Vagina (tissue), 2 donors: ENCODE data around the gene CERK.

ENCODE experiments used
- POLR2A ChIP-seq, 2 donors: fragments of 450-650 bp; IDR thresholded peaks; one replicate each; pipeline ENCODE4 v1.6.1; 2017; ENCODE audit warnings: antibody characterized with exemption in 2 of 2, mild to moderate bottlenecking in 2 of 2, moderate library complexity in 2 of 2
- POLR2AphosphoS5 ChIP-seq, 2 donors: sonication (generic); formaldehyde crosslinking; IDR thresholded peaks; one replicate each; pipeline ENCODE4 v1.9.0; 2017; ENCODE audit warnings: antibody characterized with exemption in 2 of 2, mild to moderate bottlenecking in 2 of 2, low read depth in 1 of 2; ENCODE audit not compliant: insufficient read depth in 1 of 2
- TF ChIP-seq, protein P1 (sequence below), 3 experiments: fragments of 450-650 bp in 2 of 3; fragments of 200-600 bp in 1 of 3; sonication (generic) in 1 of 3; IDR thresholded peaks; one replicate each; pipeline ENCODE4 v1.5.1; 2017 to 2019; ENCODE audit warnings: antibody characterized with exemption in 3 of 3, mild to moderate bottlenecking in 2 of 3, moderate library complexity in 2 of 3

DNA sequence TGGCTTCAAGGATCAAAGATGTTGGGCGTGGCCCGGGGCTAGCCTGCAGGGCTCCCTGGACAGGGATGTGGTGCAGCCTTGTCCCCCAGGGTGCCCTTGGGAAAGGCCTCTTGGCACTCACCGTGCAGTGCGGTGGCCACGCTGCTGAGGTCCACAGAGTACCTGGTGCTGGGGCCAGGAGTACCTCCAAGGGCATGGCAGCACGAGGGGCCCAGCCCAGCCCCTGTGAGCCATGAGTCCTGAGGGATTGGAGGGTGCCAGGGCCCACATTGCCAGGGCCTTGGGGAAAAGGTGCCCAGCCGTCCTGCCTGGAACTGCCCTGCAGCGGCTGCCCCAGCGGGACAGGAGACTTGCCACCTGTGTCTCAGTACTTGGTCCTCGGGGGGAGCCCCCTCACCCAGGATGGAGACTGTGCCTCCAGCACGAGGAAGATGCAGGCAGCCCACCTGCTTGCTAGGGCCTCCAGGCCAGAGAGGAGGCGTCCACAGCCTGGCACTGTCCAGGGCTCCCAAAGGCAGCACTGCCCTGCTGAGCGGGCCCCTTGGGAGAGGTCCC lies 73.7 kb downstream of the CERK start:
- TF ChIP-seq, protein P1, sequence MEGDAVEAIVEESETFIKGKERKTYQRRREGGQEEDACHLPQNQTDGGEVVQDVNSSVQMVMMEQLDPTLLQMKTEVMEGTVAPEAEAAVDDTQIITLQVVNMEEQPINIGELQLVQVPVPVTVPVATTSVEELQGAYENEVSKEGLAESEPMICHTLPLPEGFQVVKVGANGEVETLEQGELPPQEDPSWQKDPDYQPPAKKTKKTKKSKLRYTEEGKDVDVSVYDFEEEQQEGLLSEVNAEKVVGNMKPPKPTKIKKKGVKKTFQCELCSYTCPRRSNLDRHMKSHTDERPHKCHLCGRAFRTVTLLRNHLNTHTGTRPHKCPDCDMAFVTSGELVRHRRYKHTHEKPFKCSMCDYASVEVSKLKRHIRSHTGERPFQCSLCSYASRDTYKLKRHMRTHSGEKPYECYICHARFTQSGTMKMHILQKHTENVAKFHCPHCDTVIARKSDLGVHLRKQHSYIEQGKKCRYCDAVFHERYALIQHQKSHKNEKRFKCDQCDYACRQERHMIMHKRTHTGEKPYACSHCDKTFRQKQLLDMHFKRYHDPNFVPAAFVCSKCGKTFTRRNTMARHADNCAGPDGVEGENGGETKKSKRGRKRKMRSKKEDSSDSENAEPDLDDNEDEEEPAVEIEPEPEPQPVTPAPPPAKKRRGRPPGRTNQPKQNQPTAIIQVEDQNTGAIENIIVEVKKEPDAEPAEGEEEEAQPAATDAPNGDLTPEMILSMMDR (IDR thresholded peaks at IDR 0.05) = no peak
- TF ChIP-seq POLR2A (IDR thresholded peaks at IDR 0.05) (no peak), POLR2AphosphoS5 (IDR thresholded peaks at IDR 0.05; ENCODE audit: insufficient read depth in 1 of 2, low read depth in 1 of 2) (no peak)
